ENCODE results near the gene MEF2D. TPM values are rescaled to one million over a fixed set of nuclear protein-coding genes. Genes with fewer than 3 reads are reported as not detected.

The MEF2D gene
- total and polyA plus RNA-seq, 10 donors = 7.4 to 103 (median 61.6) TPM

DNA sequence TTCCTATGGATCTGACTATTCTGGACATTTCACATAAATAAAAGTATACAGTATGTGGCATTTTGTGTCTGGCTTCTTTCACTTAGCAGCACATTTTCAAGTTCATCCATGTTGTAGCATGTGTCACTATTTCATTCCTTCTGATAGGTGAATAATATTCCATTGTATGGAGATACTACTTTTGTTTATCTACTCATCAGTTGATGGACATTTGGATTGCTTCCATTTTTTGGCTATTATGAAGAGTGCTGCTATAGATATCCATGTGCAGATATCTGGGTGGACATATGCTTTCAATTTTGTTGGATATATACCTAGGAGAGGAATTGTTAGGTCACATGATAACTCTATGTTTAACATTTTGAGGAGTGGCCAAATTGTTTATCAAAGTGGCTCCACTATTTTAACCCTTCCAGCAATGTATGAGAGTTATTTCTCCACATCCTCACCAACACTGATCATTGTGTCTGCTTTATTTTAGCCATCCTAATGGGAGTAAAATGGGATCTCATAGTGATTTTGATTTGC, 21.9 kb upstream of the MEF2D start:
- Histone ChIP-seq H3K27ac (no peak overlapping the region), H3K4me3 (no peak overlapping the region), H3K4me1 (peaks cover 0 to 33% (median 20%) of the 10 kb centered on the region in 6 donors), H3K36me3 (peaks cover 0 to 1% (median 0%) of the 10 kb centered on the region in 6 donors), H3K27me3 (replicated peaks in 1 of 7) (no peaks in the 10 kb centered on the region), H3K9me3 (no peaks in the 10 kb centered on the region)
- no peak for DNase-seq
- intact Hi-C loops (cut with DNase I; ENCODE audit: low total_unique reads) = no loop called here
- TF ChIP-seq, protein P1, sequence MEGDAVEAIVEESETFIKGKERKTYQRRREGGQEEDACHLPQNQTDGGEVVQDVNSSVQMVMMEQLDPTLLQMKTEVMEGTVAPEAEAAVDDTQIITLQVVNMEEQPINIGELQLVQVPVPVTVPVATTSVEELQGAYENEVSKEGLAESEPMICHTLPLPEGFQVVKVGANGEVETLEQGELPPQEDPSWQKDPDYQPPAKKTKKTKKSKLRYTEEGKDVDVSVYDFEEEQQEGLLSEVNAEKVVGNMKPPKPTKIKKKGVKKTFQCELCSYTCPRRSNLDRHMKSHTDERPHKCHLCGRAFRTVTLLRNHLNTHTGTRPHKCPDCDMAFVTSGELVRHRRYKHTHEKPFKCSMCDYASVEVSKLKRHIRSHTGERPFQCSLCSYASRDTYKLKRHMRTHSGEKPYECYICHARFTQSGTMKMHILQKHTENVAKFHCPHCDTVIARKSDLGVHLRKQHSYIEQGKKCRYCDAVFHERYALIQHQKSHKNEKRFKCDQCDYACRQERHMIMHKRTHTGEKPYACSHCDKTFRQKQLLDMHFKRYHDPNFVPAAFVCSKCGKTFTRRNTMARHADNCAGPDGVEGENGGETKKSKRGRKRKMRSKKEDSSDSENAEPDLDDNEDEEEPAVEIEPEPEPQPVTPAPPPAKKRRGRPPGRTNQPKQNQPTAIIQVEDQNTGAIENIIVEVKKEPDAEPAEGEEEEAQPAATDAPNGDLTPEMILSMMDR (IDR thresholded peaks at IDR 0.05 in 8 of 11, conservative IDR thresholded peaks at IDR 0.05 in 3 of 11) = no peak
- no peak for TF ChIP-seq POLR2A (IDR thresholded peaks at IDR 0.05)
- TF ChIP-seq POLR2AphosphoS5 (IDR thresholded peaks at IDR 0.05) = no peak

DNA sequence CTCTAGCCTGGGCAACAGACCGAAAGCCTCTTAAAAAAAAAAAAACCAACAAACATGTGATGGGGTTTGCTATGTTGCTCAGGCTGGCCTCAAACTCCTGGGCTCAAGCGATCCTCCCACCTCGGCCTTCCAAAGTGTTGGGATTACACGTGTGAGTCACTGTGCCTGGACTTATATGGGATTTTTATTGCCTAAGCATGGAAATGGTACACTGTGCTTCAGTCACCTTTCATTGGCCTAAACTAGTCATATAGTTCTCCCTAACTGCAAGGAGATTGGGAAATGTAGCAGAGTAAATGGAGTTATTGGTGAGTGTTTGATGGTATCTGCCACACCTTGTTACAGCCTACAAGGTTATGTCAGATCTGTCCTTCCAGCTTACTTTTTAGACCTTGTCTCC, 17.2 kb upstream of the MEF2D start:
- DNase-seq = no peak
- Histone ChIP-seq H3K36me3 (no peaks in the 10 kb centered on the region), H3K27ac (no peak overlapping the region), H3K4me1 (no peaks in the 10 kb centered on the region), H3K9me3 (no peaks in the 10 kb centered on the region), H3K27me3 (replicated peaks in 1 of 7) (no peaks in the 10 kb centered on the region), H3K4me3 (no peak overlapping the region)
- intact Hi-C loops (cut with DNase I; ENCODE audit: low total_unique reads) = no loop called here
- 67 to 98% (median 73%) methylated on average over 4 of the region's 4 CpGs for WGBS, 5 donors
- no peak for TF ChIP-seq POLR2AphosphoS5 (IDR thresholded peaks at IDR 0.05)
- TF ChIP-seq, protein P1 (IDR thresholded peaks at IDR 0.05 in 8 of 11, conservative IDR thresholded peaks at IDR 0.05 in 3 of 11) = no peak
- no peak for TF ChIP-seq POLR2A (IDR thresholded peaks at IDR 0.05)

DNA sequence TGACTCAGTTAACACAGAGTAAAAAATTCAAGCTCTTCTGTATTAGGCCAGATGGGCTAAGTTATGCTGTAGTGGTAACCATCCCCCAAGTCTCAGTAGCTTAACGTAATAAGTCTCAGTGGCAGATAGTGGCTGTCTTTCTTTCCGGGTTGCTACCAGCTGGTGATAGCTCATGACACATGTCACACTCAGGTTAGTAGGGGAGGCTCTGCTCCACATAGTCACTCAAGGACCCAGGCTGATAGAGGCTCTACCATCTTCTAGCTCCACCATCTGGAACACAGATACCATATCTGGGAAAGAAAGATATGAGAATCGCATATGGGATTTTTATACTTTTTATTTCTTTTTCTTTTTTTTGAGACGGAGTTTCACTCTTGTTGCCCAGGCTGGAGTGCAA, 16.2 kb upstream of the MEF2D start:
- Histone ChIP-seq H3K4me1 (peaks cover 0 to 4% (median 0%) of the 10 kb centered on the region in 6 donors), H3K4me3 (no peak overlapping the region), H3K36me3 (no peaks in the 10 kb centered on the region), H3K27me3 (replicated peaks in 1 of 7) (no peaks in the 10 kb centered on the region), H3K27ac (no peak overlapping the region), H3K9me3 (no peaks in the 10 kb centered on the region)
- no peak for DNase-seq
- TF ChIP-seq POLR2AphosphoS5 (IDR thresholded peaks at IDR 0.05) (no peak), POLR2A (IDR thresholded peaks at IDR 0.05) (no peak)
- TF ChIP-seq, protein P1 (IDR thresholded peaks at IDR 0.05 in 8 of 11, conservative IDR thresholded peaks at IDR 0.05 in 3 of 11) = no peak
- intact Hi-C loops (cut with DNase I; ENCODE audit: low total_unique reads) = no loop called here
- WGBS, 5 donors = 89 to 97% (median 92%) methylated on average over 4 of the region's 4 CpGs

DNA sequence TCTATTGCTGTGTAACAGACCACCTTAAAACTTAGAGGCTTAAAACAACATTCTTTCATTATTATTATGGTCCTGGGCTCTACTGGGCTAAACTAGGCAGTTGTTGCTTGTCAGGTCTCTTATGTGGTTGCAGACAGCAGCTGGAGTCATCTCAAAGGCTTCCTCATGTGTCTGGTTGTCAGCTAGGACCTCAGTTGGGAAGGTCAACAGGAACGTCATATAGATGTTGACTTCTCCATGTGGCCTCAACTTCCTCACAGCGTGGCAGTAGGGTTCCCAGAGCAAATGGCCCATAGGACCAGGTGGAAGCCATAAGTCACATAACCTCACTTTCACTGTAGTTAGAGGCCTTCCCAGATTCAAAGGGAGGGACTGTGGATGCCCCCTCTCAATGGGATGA, 15.4 kb upstream of the MEF2D start:
- Histone ChIP-seq H3K4me1 (peaks cover 0 to 12% (median 1%) of the 10 kb centered on the region in 6 donors), H3K27ac (no peak overlapping the region), H3K27me3 (replicated peaks in 1 of 7) (no peaks in the 10 kb centered on the region), H3K36me3 (no peaks in the 10 kb centered on the region), H3K9me3 (no peaks in the 10 kb centered on the region), H3K4me3 (no peak overlapping the region)
- TF ChIP-seq POLR2AphosphoS5 (IDR thresholded peaks at IDR 0.05) (no peak), POLR2A (IDR thresholded peaks at IDR 0.05) (no peak)
- TF ChIP-seq, protein P1 (IDR thresholded peaks at IDR 0.05 in 8 of 11, conservative IDR thresholded peaks at IDR 0.05 in 3 of 11) = no peak
- intact Hi-C loops (cut with DNase I; ENCODE audit: low total_unique reads) = no loop called here
- no peak for DNase-seq
- 19 to 79% (median 40%) methylated on average over 2 of the region's 2 CpGs for WGBS, 5 donors

Measured in spleen (tissue), 11 donors.